GM21515 (cell line): ENCODE results near the gene CCDC122.

Experiments used
- ATAC-seq: cut with Tn5 transposase; IDR thresholded peaks from one replicate; pipeline ENCODE4 v1.9.1; 2021; ENCODE audit not compliant: unreplicated experiment

CCDC122 gene

DNA sequence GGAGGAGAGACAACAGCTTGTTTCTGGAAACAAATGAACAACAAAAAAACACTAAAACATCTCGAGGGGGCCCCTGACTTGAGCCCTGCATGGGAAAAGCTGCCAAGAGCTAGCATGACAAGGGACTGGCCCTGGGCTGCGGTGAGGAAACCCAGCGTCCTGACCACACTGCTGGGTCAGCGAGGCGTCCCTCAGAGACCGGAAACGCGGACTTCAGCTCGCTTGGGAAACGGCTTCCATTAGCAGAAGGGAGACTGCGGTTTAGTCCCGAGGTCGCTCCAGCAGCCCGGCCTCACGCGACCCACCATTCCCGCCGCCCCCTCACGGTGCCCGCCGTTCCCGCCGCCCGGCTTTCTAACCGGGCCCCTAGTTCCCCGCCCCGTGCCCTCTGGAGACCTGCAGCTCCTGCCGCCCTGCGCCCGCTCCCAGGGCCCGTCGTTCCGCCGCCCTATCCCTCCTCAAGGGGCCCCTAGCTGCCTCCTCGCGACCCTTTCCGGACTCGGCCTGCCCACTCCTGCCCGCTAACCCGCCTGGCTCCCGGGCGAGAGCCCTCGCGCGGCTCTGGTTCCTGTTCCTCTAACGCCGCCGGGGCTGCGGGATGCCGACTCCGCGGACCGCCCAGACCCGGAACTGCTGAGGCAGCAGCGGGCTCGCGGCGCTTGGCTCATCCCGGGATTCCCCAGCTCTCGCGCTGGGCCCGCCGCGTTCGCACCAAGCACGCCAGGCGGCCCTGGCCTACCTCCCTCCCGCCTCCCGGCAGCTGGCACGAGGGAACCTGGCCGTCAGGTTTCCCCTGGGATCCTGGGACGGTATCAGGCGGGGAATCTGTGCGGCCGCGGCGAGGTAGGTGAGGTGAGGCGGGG, at the start of gene CCDC122:
Gene CCDC122 (minus strand): TSS at position 849 of the 863 bp plus-strand sequence. CDS start 10,364 bp downstream, outside the sequence.
- peak; percentile 79 for ATAC-seq

- ATAC-seq = peak; percentile 93
These were observed 45.2 kb upstream of the CCDC122 start for GRCh38 chr13:43924549-43925245.

DNA sequence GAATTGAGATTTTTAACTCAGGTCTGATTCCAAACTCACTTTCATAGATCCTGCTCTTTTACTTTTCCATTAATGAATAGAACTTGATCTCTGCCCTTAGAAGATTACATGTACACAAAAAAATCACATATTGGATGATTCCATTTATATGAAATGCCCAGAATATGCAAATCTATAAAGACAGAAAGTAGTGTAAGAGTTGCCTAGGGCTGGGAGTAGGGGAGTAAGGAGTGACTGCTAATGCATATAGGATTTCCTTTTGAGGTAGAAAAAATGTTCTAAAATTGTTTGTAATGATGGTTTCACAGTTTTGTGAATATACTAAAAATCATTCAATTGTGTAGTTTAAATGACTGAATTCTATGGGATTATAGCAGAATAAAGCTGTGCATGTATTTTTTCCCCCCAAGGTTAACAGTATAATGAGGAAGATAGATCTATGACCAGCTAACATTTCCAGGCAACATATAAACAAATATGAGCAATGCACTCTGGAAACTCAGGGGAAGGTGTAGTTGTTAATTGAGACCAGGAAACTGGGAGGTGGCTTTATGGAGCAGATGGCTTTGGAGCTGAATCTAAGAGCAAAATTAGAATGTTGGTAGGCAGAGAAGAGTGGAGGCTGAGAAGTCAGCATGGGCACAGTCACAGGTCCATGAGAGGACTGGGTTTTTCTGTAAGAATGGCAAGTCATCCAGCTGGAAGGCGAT, 41.6 kb upstream of the CCDC122 start:
- no peak for ATAC-seq

DNA sequence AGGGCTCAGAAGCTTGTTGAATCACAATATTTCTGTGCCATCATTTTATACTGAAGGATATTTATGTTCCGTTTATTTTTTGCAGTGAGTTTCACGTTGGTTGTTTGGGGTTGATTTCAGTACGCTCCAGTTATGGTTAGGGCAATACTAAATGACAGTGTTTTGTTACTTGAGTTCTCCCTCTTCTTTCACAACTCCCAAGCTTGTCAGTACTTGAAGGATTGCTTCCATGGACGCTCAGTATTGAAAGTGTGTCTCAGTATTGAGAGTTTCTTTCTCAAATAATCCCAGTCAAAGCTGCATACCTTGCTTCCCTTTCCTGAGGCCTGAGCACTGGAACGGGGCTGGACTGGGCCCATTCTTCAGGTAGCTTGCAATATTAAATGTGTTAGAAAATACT, 39.1 kb upstream of the CCDC122 start:
- no peak for ATAC-seq

DNA sequence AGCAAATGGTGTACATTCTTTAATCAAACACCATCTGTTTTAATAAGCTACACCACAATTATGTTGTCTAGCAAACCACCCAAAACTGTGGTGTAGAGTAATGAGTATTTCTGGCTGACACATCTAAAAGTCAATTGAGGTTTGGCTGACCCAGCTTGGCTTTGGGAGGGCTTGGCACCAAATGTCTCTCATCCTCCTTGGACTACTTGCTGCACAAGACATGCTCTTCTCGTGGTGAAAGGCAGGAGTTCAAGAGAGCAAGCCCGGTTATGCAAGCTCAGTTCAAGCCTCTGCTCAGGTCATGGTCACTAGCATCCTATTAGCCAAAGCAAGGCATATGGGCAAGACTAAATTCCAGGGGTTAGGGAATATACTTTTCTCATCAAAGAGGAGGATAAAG, 37.3 kb upstream of the CCDC122 start:
- no peak for ATAC-seq

- no peak for ATAC-seq
These were observed 35.9 kb upstream of the CCDC122 start for GRCh38 chr13:43915451-43915850.

DNA sequence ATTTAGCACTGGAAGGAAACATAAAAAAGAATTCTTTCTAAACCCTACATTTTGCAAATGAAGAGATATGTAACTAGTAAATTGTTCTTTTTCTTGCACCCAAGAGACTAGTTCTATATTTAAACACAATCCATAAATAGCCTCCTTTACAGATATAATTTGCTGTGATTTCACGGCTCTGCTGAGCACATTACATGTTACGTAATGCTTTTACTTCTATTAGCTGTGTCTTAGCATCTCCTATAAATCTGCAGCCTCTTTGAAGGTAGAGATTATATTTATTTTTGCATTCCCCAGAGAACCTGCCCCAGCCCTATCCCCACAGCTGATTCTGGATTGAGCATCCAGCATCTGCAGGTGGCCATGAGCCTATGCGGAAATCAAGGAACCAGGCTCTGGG, 32.3 kb upstream of the CCDC122 start:
- no peak for ATAC-seq

- ATAC-seq = no peak
These were observed 31.7 kb upstream of the CCDC122 start for GRCh38 chr13:43911278-43911677.

DNA sequence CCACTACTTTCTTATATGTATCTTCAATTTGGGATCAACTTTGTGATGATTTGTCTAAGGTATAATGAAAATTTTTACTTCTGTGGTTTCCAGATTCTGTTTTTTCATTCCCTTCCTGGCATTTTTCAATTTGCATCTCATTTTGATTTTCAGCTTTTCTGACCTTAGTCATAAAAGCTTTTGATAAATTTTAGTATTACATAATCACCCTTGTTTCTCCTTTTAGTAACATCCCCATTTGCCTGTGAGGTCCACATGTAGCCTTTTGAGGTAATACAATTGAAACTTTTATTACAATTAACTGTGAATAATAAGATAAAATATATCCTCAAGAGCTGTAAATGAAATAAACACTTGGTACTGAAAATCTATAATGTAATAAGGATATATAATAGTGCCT, 31.3 kb upstream of the CCDC122 start:
- ATAC-seq = no peak

GRCh38 chr13:43908156-43909126, 28.9 kb upstream of the CCDC122 start:
- ATAC-seq = no peak

- no peak for ATAC-seq
These were observed 26.0 kb upstream of the CCDC122 start for GRCh38 chr13:43905435-43906031.

DNA sequence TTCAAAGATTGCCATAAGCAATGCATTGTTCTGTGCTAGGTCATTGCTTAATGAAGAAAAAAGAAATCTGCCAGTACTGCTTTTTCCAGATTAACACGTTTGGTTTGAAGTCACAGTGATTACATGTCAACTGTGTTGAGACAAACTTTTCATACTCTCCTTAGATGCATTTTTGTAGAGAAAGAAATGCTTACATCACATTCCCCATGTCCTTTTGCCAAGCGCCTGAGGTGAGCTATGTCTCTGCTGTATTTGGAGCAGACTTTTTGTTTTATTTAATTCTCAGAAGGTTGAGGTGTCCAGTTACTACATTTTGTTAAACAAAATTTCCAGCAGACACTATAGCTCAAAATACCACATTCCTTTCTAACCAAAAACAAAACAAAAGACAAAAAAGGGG, 16.4 kb upstream of the CCDC122 start:
- ATAC-seq = no peak

- ATAC-seq = no peak
These were observed 14.9 kb upstream of the CCDC122 start for GRCh38 chr13:43894438-43894837.

DNA sequence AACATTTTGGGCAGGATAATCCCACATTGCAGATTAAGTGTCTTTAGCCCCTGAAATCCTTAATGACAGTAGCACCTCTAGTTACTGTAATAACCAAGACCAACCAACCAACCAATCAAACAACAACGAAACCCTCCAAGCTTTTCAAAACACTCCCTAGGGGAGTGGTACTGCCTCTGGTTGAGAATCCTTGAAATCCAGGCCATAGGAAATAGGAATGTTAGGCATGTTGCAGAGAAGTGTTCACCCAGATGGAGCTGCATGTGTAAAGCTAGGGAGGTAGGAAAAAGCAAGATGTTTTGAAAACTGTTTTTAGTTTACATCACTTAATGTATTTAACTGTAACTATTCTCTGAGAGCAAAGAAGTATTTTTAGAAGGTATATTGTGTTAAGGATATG, 4.7 kb upstream of the CCDC122 start:
- ATAC-seq = no peak

- ATAC-seq = no peak
These were observed 4.1 kb upstream of the CCDC122 start for GRCh38 chr13:43883631-43884030.

DNA sequence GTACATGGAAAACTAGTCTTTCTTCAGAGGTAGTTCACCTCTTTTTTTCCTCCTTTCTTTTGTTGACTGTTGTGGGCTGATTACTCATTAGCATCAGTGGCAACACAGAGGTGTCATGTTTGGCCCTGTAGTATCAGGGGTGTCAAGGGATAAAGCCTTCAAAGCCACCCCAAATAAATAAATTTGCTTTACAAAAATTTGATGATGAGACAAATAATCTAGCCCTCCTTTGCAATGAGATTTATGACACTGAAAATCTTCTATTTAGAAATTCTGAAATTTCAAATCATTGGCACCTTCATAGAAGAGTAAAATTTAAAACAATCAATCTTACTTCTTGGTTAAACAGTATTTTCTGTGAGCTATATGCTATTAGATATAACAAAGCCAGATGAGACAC, 2.0 kb upstream of the CCDC122 start:
- ATAC-seq = no peak

DNA sequence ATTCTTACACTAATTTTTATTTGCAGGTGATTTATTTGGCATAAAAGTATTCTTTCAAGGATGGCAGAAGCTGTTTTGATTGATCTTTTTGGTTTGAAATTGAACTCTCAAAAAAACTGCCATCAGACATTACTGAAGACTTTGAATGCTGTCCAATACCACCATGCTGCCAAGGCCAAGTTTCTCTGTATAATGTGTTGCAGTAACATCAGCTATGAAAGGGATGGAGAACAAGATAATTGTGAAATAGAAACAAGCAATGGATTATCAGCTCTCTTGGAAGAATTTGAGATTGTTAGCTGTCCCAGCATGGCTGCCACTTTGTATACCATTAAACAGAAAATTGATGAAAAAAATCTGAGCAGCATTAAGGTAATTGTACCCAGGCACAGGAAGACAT, 1.4 kb upstream of the CCDC122 start:
- no peak for ATAC-seq

DNA sequence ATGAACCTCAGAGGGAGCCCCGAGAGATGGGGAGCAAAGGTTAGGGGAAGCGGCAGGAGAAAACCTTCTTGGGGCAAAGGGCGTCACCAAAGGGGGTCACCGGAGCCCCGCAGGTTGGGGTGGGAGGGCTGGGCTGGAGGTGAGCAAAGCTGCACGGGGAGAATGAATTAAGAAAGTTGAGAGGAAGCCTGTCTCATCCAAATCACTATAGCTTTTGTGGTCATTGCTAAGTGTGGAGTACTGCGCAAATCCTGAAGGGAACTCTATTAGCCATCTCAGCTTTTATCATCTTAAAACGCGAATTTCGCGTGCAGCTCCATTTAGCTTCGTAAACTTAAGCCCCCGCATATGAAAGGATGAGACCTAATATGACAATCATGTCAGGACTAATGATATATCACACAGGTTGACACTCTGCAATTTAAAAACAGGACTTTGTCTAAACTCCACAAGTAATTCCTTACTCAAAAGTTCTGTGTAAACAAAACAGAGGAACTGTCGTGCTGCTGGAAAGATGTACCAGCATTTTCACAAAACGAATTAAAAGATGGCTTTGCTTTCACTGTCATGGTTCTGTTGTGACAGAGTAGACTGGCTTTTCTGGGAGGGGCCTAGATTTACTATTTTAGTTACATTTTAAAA, 795 bp upstream of the CCDC122 start:
- no peak for ATAC-seq

DNA sequence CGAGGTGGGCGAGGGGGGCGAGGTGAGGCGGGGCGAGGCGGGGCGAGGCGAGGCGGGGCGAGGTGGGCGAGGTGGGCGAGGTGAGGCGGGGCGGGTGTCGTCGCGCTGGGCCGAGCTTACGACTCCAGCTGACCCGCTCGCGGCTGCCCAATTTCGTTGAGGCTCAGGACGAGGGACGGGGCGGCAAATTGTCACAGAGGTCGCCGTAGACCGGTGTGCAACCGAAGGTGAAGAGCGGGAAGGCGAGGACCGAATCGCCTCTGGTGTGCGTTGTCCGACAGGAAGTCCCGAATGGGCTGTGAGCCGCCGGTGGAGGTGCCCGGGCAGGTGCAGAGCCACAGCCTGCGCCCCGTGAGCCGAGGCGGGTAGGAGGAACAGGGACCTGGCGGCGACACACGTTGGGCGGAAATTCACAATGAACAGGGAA, 228 bp upstream of the CCDC122 start, which contains the start of gene LACC1:
Gene LACC1 (plus strand): TSS at position 150 of the 427 bp plus-strand sequence. CDS start 1,082 bp downstream, outside the sequence.
- ATAC-seq = peak; percentile 49
